ENCODE measurements around the gene CDK14.

The CDK14 gene

DNA sequence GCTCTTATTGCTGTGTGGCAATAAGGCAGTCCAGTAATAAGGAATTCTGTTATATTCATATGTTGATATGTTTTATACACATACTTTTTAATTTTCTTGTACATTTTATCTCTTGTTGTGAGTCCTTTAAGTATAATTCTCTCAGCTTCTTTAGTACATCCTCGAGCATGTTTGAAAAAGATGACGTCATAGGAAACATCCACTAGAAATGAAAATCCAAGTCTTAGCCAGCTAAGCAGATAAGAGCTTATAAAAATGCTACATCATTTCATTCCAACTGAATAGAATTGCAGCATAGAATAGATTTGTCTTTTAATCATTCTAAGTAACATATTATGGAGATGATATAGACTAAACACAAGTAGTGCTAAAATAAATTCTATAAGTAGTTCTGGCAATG, 384.4 kb downstream of the CDK14 start:
- H3K4me3 ChIP-seq (ENCODE audit: low read length): no peak overlapping the region

DNA sequence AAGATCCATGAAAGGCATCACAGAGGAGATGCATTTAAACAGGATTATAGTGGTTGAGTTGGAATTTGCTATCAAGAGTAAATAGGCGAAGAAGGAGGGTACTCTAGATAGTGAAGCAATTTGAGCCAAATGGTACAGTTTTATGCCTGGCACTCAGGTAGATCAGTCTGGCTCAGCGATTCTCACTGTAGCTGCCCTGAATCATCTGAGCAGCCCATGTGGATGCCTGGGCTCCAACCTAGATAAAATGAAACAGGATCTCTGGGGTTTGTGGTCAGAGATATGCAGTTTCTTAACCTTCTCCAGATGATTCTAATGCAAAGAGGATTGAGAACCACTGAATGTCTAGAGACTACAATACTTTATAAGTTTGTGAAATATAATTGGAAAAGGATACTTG, 386.1 kb downstream of the CDK14 start:
- no peak for TF ChIP-seq ZNF274 (IDR thresholded peaks at IDR 0.05; ENCODE audit: low read depth, low read length)
- H3K4me3 ChIP-seq (ENCODE audit: low read length): no peak overlapping the region

More for the DNA sequence above, 384.4 kb downstream of the CDK14 start:
- no peak for TF ChIP-seq ZNF274 (IDR thresholded peaks at IDR 0.05; ENCODE audit: low read depth, low read length)

DNA sequence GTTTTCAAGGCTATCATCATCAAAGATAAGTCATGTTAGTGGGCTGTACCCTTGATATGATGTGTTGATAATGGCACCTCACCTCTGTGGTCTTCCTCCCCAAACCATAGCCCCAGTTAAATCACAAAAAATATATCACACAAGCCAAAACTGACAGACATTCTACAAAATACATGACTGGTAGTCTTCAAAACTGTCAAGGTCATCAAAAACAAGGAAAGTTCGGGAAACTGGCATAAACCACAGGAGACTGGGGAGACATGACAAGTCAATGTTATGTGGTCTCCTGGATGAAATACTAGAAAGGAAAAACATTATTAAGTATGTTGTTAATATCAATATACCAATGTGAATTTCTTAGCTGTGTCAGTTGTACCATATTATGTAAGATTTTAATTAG, 388.6 kb downstream of the CDK14 start:
- H3K4me3 ChIP-seq (ENCODE audit: low read length): no peak overlapping the region
- no peak for TF ChIP-seq ZNF274 (IDR thresholded peaks at IDR 0.05; ENCODE audit: low read depth, low read length)

DNA sequence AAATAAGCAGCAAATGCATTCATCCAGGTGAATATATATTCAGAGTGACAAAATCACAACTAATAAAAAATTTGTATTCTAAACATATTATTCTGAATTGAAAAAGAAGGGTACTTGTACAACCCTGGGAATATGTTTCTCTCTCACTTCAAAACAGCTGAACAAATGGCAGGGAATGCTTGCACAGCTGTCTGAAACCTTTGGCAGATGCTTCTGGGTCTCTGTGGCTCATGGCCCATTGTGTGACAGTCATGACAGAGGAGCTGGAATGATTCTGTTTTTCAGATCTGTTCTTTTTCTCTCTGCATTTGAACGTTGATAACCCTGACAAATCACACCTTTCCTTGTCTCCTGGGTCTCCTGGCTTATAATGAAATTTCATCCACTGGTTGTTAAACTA, 392.4 kb downstream of the CDK14 start:
- H3K4me3 ChIP-seq (ENCODE audit: low read length): no peak overlapping the region
- TF ChIP-seq ZNF274 (IDR thresholded peaks at IDR 0.05; ENCODE audit: low read depth, low read length): no peak

DNA sequence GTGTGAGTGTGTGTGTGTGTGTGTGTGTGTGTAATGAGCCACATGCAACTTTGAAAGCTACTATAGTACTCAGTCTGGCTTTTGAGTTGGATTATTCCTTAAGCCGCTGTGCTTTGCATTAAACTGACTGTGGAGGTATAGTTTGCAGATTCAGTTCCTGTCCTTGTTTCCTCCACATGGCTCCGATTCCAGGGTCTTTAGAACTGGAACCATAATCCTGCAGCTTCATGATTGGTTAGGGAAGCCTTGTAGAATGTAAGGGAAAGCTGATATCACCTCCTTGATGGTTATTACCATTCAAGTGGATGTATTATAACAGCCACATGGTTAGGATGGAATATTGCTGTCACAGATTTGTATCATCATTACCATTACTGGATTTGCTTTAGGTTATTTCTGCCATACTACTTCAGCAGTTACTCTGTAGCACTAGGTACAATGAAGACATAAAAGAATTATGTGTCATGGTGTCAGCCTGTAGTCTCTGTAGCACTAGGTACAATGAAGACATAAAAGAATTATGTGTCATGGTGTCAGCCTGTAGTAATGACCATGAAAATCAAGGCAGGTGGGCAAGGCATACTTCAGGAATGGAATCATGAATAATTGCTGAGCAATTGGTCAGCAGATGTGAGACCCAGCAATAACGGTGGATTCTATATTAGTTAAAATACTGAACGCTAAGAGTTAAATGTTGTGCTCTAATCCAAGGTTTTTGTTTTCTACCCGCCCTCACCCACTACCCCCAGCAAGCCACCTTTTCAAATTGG, 393.1 kb downstream of the CDK14 start:
- no peak for TF ChIP-seq ZNF274 (IDR thresholded peaks at IDR 0.05; ENCODE audit: low read depth, low read length)
- H3K4me3 ChIP-seq (ENCODE audit: low read length): no peak overlapping the region

DNA sequence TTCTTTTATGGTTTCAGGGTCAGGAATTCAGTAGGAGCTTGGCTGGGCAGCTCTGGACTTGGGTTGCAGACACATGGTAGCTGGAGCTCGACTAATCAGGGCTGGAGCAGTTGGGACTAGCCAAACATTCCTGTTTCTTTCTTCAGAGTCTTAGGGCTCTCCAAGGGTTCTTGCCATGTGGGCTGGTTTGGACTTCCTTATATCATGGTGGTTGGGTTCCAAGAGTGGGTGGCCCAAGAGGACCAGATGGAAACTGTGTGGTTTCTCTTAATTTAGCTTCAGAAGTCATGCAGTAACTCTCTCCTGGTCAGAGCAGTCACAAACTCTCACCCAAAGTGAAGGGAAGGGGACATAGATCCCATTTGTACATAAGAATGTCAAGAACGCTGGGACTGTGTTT, 398.0 kb downstream of the CDK14 start:
- TF ChIP-seq ZNF274 (IDR thresholded peaks at IDR 0.05; ENCODE audit: low read depth, low read length): no peak
- H3K4me3 ChIP-seq (ENCODE audit: low read length): no peak overlapping the region

DNA sequence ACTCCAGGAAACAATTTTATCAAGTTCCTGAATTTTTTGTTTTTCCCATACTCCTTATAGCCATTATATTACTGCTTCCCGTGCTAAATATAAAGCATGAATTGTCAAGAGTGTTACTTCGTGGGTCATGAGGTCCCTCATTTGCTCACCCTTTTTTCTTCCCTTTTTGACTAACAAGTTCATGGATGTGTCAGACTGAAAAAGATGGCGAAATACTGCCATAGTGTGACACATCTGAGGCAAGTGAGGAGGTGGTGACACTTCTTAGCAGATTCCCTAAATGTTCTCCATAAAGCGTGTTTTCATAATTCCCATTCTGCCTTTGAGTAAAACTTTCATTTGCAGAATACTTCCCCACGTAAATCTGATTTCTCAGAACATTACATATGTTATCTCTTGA, 398.5 kb downstream of the CDK14 start:
- H3K4me3 ChIP-seq (ENCODE audit: low read length): no peak overlapping the region
- TF ChIP-seq ZNF274 (IDR thresholded peaks at IDR 0.05; ENCODE audit: low read depth, low read length): no peak

DNA sequence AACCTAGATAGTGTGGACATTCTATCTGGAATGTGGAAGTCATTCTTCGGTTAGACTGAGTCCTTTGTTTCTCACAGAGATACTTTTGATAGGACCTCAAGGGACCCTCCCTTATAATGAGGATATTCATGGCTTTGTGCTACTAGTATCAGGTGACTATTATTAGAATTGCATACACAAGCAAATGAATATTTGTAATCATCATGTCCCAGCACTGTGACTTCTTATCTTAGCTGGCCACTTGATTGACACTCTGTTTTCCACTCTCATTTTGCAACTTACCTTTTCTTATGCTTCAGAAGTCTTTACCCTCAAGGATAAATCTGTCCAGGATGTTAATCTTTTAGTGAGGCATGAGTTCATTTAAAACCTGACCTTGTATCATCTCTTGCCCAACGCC, 399.9 kb downstream of the CDK14 start:
- no peak overlapping the region for H3K4me3 ChIP-seq (ENCODE audit: low read length)
- no peak for TF ChIP-seq ZNF274 (IDR thresholded peaks at IDR 0.05; ENCODE audit: low read depth, low read length)

DNA sequence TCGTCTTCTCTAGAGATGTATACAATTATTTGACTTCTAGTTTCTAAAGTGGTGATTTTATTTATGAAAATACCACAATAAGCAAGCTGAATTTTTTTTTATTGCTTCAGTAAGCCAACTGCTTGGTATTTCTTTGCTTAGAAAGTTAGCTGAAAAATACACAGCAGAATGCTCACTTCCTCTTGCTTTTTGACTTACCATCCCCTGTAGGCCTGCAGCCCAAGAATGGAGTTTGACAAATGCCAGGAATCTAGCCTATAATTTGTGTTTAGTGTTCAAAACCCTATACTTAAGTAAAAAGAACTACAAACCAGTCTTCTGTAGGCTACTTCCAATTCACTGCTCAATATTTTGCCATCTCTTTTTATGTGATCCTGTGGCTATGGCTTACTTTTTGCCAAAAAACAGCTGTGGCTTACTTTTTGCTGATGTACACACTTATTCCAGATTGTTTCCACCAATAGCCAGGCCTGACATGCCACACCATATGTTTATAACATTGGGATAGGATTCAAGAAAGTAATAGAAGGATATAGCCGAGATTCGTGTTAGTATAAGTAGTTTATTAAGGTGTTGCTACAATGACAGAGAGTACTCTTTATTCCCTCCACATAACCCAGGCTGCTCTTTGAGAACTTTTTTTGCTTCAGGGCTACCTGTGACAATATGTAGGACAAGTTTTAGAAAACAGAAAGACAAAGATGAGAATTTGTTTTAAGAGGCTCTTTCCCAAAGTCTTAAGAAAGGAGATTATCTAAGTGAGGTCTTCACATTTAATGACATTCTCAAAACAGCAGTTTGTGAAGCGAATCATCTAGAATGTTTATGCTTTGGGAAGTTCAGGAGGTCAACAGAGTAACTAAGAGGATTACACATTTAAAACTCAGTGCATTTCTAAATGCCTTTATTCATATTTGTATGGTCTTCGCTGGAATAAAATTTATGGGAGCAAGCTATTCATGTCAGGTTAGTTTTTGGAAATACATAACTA, 404.2 kb downstream of the CDK14 start:
- no peak overlapping the region for H3K4me3 ChIP-seq (ENCODE audit: low read length)
- TF ChIP-seq ZNF274 (IDR thresholded peaks at IDR 0.05; ENCODE audit: low read depth, low read length): no peak

DNA sequence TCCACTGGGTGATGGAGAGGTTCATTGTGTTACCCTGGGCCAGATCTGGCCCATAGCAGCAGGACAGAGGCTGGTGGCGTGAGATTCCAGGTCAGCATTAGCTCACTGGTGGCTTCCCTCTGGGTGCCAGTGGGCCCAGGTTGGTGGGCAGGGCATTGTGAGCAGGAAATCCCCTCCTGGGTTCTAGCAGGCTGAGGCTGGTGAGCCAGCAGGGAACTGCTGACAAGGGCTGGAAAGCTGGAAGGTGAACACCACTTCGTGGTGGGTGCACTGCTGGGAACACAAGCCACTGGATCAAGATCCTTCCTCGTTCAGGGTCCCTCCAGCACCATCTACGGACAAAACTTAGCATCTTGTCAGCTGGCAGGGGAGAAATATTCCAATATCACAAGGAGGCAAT, 408.9 kb downstream of the CDK14 start:
- no peak overlapping the region for H3K4me3 ChIP-seq (ENCODE audit: low read length)
- TF ChIP-seq ZNF274 (IDR thresholded peaks at IDR 0.05; ENCODE audit: low read depth, low read length): no peak

DNA sequence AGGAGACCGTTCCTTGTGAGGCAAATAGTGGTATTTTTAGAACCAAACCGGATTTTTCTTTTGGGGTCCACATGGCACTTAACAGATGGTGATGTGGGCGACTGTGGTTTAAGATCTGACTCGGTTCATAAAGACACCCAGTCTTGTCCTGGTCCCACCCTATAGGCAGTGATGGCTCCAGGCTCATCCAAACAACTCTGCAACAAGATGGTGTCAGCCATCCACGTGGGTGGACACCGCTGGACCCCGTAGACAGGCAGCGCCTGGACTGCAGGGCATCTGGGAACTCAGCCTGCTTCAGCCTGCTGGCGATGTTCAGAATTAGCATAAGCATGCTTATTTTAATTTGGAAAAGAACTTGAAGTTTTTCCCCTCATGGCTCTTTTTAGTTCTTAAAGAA, 409.7 kb downstream of the CDK14 start:
- no peak overlapping the region for H3K4me3 ChIP-seq (ENCODE audit: low read length)
- TF ChIP-seq ZNF274 (IDR thresholded peaks at IDR 0.05; ENCODE audit: low read depth, low read length): no peak

DNA sequence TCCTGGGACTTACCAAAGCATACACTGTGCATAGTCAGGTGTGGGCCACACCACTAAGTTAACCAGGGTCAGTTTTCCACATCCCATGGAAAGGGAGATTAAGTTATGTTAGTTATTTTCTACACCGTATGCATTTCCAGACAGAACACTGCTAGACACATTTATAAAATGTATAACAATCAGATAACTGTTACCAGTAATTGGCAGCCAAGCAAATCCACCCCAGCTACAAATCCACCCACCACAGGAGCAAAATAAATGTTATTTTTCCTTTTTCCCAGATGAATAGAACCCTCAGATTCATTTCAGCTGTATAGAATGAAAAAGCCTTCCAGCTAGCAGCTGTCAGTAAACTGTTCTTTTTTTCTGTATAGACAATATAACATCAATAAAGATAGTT, 411.2 kb downstream of the CDK14 start:
- TF ChIP-seq ZNF274 (IDR thresholded peaks at IDR 0.05; ENCODE audit: low read depth, low read length): no peak
- H3K4me3 ChIP-seq (ENCODE audit: low read length): no peak overlapping the region

DNA sequence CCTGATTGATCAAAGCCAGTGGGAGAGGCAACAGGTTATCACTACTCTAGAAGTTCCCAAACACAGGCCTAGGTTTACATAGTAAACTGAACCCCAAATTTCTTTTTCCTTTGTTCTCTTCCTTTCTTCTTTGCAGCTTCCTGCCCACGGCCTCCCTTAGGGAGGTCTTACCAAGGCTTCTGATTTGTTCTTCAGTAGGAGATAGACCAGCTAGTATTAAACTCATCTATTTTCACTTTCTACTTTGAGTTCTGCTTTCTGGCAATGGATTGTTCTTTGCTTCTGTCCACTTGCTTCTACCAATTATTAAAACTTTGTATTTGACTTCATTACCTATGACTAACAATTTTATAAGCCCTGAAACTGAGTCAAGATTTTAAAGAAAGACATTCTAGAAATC, 417.0 kb downstream of the CDK14 start:
- no peak for TF ChIP-seq ZNF274 (IDR thresholded peaks at IDR 0.05; ENCODE audit: low read depth, low read length)
- no peak overlapping the region for H3K4me3 ChIP-seq (ENCODE audit: low read length)

DNA sequence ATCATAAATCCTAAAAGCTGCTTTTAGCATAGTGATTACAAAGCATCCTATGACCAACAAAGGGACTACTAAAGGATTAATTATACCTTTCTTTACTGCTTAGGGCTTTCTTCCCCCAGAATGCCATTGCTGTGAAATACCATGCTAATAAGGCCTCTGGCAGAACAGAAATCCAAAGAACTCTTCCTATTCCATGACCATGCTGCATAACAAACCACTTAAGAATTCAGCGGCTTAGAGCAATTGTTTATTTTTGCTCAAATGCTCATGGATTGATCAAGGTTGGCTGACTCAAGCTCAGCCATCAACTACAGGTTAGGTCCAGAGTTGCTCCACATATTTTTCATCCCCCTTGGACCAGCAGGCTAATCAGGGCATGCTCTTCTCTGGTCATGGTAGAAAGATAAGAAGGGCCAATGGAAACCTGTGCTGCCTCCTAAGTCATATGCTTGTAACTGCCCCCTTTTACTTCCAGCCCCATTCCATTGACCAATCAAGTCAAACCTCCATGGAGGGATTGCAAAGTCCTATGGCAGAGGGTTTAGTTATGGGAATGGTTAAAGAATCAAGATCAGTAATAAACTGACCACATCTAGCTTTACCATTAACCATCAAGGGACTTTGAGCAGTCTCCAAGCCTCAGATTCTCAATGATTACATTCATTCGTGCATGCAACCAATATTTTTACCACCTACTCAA, 423.7 kb downstream of the CDK14 start:
- no peak overlapping the region for H3K4me3 ChIP-seq (ENCODE audit: low read length)
- TF ChIP-seq ZNF274 (IDR thresholded peaks at IDR 0.05; ENCODE audit: low read depth, low read length): no peak
